ENCODE data around the gene KTN1.

Gene KTN1

GRCh38 chr14:55688566-55688965 lies 108.6 kb downstream of the KTN1 start:
- no peak for DNase-seq

- no peak for DNase-seq
These were observed 110.2 kb downstream of the KTN1 start for GRCh38 chr14:55689981-55690871.

- DNase-seq = no peak
These were observed 111.7 kb downstream of the KTN1 start for GRCh38 chr14:55691659-55692058.

- no peak for DNase-seq
These were observed 113.9 kb downstream of the KTN1 start for GRCh38 chr14:55693904-55694303.

GRCh38 chr14:55697414-55697861 lies 117.4 kb downstream of the KTN1 start:
- no peak for DNase-seq

GRCh38 chr14:55698051-55698450 lies 118.0 kb downstream of the KTN1 start:
- DNase-seq = no peak

- DNase-seq = no peak
These were observed 119.4 kb downstream of the KTN1 start for GRCh38 chr14:55699131-55700057.

- no peak for DNase-seq
These were observed 121.6 kb downstream of the KTN1 start for GRCh38 chr14:55701638-55702037.

GRCh38 chr14:55702511-55702910 lies 122.5 kb downstream of the KTN1 start:
- no peak for DNase-seq

- no peak for DNase-seq
These were observed 124.6 kb downstream of the KTN1 start for GRCh38 chr14:55704654-55705053.

GRCh38 chr14:55705651-55706364 lies 125.8 kb downstream of the KTN1 start:
- peak; percentile 68 for DNase-seq

- no peak for DNase-seq
These were observed 126.3 kb downstream of the KTN1 start for GRCh38 chr14:55706365-55706684.

- no peak for DNase-seq
These were observed 126.9 kb downstream of the KTN1 start for GRCh38 chr14:55706893-55707292.

- DNase-seq = no peak
These were observed 127.4 kb downstream of the KTN1 start for GRCh38 chr14:55707365-55707804.

GRCh38 chr14:55710506-55711041 lies 130.6 kb downstream of the KTN1 start:
- no peak for DNase-seq

- DNase-seq = no peak
These were observed 131.3 kb downstream of the KTN1 start for GRCh38 chr14:55711175-55711811.

- DNase-seq = no peak
These were observed 132.5 kb downstream of the KTN1 start for GRCh38 chr14:55712491-55712890.

GRCh38 chr14:55713486-55713885 lies 133.5 kb downstream of the KTN1 start:
- no peak for DNase-seq

- no peak for DNase-seq
These were observed 135.9 kb downstream of the KTN1 start for GRCh38 chr14:55715889-55716288.

- no peak for DNase-seq
These were observed 137.6 kb downstream of the KTN1 start for GRCh38 chr14:55717621-55718020.

GRCh38 chr14:55718551-55718950 lies 138.5 kb downstream of the KTN1 start:
- no peak for DNase-seq

- DNase-seq = no peak
These were observed 140.8 kb downstream of the KTN1 start for GRCh38 chr14:55720796-55721195.

Measured in NCI-H1092 (cell line).